Loucy (cell line): ENCODE results near the gene DENND2D.

Experiments used
- H2AFZ ChIP-seq: fragments of 200-600 bp; sonication (generic); 2 replicates; pipeline ENCODE4 v1.6.0; 2016; ENCODE audit warnings: antibody characterized with exemption, mild to moderate bottlenecking, low read length, moderate library complexity
- H3F3A ChIP-seq: fragments of 200-600 bp; 2 replicates; pipeline ENCODE4 v1.6.0; 2016; ENCODE audit warnings: antibody characterized with exemption, low read depth, mild to moderate bottlenecking
- H3K27me3 ChIP-seq: fragments of 200-600 bp; sonication (generic); 2 replicates; pipeline ENCODE4 v1.6.1; 2014; ENCODE audit warnings: low read length, mild to moderate bottlenecking; ENCODE audit not compliant: insufficient read depth, poor library complexity, severe bottlenecking
- H3K36me3 ChIP-seq: fragments of 200-600 bp; sonication (generic); 2 replicates; pipeline ENCODE4 v1.6.1; 2016; ENCODE audit warnings: low read length; ENCODE audit not compliant: insufficient read depth
- H3K4me1 ChIP-seq: fragments of 200-600 bp; sonication (generic); 2 replicates; pipeline ENCODE4 v1.5.1; 2014; ENCODE audit warnings: low read length, mild to moderate bottlenecking; ENCODE audit not compliant: insufficient read depth, poor library complexity, severe bottlenecking
- H3K4me2 ChIP-seq: fragments of 200-600 bp; sonication (generic); 2 replicates; pipeline ENCODE4 v1.6.0; 2014; ENCODE audit warnings: antibody characterized with exemption, low read length, low read depth, mild to moderate bottlenecking; ENCODE audit not compliant: poor library complexity, severe bottlenecking
- H3K4me3 ChIP-seq: fragments of 200-600 bp; sonication (generic); 2 replicates; pipeline ENCODE4 v1.5.1; 2014; ENCODE audit warnings: low read length, mild to moderate bottlenecking, mixed read lengths; ENCODE audit not compliant: poor library complexity, severe bottlenecking
- H3K79me2 ChIP-seq: fragments of 200-600 bp; sonication (generic); 2 replicates; pipeline ENCODE4 v1.6.1; 2014; ENCODE audit warnings: low read length; ENCODE audit not compliant: insufficient read depth
- H3K9ac ChIP-seq: fragments of 200-600 bp; sonication (generic); 2 replicates; pipeline ENCODE4 v1.6.0; 2014; ENCODE audit warnings: mild to moderate bottlenecking, low read depth, low read length, moderate library complexity; ENCODE audit not compliant: poor library complexity, severe bottlenecking
- H3K9me2 ChIP-seq: fragments of 200-600 bp; sonication (generic); replicated peaks from 2 replicates; pipeline ENCODE4 v1.6.1; 2016; ENCODE audit warnings: low read depth, low read length, mixed read lengths
- H3K9me3 ChIP-seq: fragments of 200-600 bp; sonication (generic); 2 replicates; pipeline ENCODE4 v1.6.1; 2014; ENCODE audit warnings: mild to moderate bottlenecking, antibody characterized with exemption, low read length, low read depth; ENCODE audit not compliant: insufficient read depth
- H4K20me1 ChIP-seq: fragments of 200-600 bp; sonication (generic); 2 replicates; pipeline ENCODE4 v1.6.0; 2014; ENCODE audit warnings: antibody characterized with exemption, low read length, mild to moderate bottlenecking; ENCODE audit not compliant: insufficient read depth, poor library complexity, severe bottlenecking
- CTCF ChIP-seq: fragments of 200-600 bp; sonication (generic); conservative IDR thresholded peaks from 2 replicates; pipeline ENCODE4 v1.5.1; 2014; ENCODE audit warnings: mild to moderate bottlenecking, antibody characterized with exemption, low read length
- EZH2phosphoT487 ChIP-seq: fragments of 200-600 bp; IDR thresholded peaks from 2 replicates; pipeline ENCODE4 v1.6.1; 2018; ENCODE audit warnings: antibody characterized with exemption, mild to moderate bottlenecking, moderate library complexity, borderline replicate concordance

Gene DENND2D

DNA sequence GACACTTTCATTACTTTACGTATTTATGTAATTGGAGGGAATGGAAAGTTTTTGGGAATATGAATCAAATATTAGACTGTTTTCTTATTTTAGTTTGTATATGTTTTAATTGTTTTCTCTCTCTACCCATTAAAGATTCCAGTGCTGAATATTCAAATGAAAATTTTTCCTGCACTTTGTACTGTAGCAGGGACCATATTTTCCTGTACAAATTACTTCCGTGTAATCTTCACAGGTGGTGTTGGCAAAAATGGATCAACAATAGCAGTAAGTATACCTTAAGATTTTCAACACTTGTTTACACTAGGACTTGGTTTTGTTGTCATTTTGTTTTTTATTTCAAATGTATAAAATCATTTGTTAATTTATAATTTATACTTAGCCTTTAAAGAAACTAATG, 18.4 kb downstream of the DENND2D start:
- TF ChIP-seq CTCF = no peak
- no peak for TF ChIP-seq EZH2phosphoT487
- no peaks in the 10 kb centered on the region for H3K79me2 ChIP-seq
- H3K9me2 ChIP-seq = no peaks in the 10 kb centered on the region
- no peak overlapping the region for H3K9ac ChIP-seq
- no peaks in the 10 kb centered on the region for H3K27me3 ChIP-seq
- peaks cover 49% of the 10 kb centered on the region; the same call in 1 of the 2 replicates for H3K36me3 ChIP-seq
- no peaks in the 10 kb centered on the region for H3K9me3 ChIP-seq
- no peak overlapping the region for H3K4me3 ChIP-seq
- no peaks in the 10 kb centered on the region for H3F3A ChIP-seq
- no peaks in the 10 kb centered on the region for H4K20me1 ChIP-seq
- H3K4me1 ChIP-seq = peaks cover 2% of the 10 kb centered on the region
- H2AFZ ChIP-seq = no peak overlapping the region
- no peak overlapping the region for H3K4me2 ChIP-seq

DNA sequence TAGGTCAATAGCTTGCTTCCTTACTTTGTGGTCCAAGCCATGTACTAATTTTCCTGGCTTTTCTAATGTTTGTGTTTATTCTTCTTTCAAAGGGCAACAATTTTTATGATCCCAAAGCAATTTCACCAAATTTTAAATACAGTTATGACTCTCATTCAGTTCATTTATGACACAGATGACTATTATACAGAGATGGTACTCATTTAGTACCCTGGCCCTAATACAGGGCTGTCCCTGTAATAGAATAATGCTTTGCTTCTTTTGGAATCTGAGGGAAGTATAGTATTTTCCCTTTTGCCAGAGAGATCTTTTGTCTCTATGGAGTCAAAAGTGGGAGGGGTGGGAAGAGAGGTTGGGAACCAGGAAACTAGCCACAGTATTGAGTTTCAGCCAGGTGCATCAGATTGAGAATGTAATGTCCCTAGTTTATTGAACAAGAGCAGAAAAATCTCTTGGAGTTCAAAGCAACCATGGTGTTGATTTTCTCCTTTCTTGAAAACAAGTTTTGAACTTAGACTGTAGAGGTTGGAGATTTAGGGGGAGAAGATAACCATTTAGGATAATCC, 20.4 kb downstream of the DENND2D start:
- no peak for TF ChIP-seq CTCF
- no peak for TF ChIP-seq EZH2phosphoT487
- H3K36me3 ChIP-seq = peaks cover 58% of the 10 kb centered on the region

GRCh38 chr1:111176678-111177077, 23.8 kb downstream of the DENND2D start:
- H3K27me3 ChIP-seq = no peaks in the 10 kb centered on the region
- no peaks in the 10 kb centered on the region for H3K9me2 ChIP-seq
- no peak for TF ChIP-seq EZH2phosphoT487
- no peak overlapping the region for H2AFZ ChIP-seq
- H3K4me3 ChIP-seq = no peak overlapping the region
- no peak overlapping the region for H3K9ac ChIP-seq
- no peak overlapping the region for H3K4me2 ChIP-seq
- H3K4me1 ChIP-seq = peaks cover 16% of the 10 kb centered on the region
- H3K79me2 ChIP-seq = no peaks in the 10 kb centered on the region
- H3F3A ChIP-seq = no peaks in the 10 kb centered on the region
- no peaks in the 10 kb centered on the region for H3K9me3 ChIP-seq
- H3K36me3 ChIP-seq = peaks cover 62% of the 10 kb centered on the region
- H4K20me1 ChIP-seq = no peaks in the 10 kb centered on the region

More for the DNA sequence above, 20.4 kb downstream of the DENND2D start:
- Histone ChIP-seq H3K9me2 (no peaks in the 10 kb centered on the region), H2AFZ (no peak overlapping the region), H3F3A (no peaks in the 10 kb centered on the region), H4K20me1 (no peaks in the 10 kb centered on the region), H3K4me1 (peaks cover 4% of the 10 kb centered on the region), H3K4me3 (no peak overlapping the region), H3K9me3 (no peaks in the 10 kb centered on the region), H3K27me3 (no peaks in the 10 kb centered on the region), H3K4me2 (no peak overlapping the region), H3K9ac (no peak overlapping the region), H3K79me2 (no peaks in the 10 kb centered on the region)

- Histone ChIP-seq H3K36me3 (peaks cover 63% of the 10 kb centered on the region), H4K20me1 (no peaks in the 10 kb centered on the region), H3K27me3 (no peaks in the 10 kb centered on the region)
These were observed 25.1 kb downstream of the DENND2D start for GRCh38 chr1:111175349-111175748.

More at GRCh38 chr1:111175349-111175748, 25.1 kb downstream of the DENND2D start:
- H3K4me2 ChIP-seq = no peak overlapping the region
- no peak overlapping the region for H3K4me3 ChIP-seq
- no peaks in the 10 kb centered on the region for H3K79me2 ChIP-seq
- no peaks in the 10 kb centered on the region for H3K9me3 ChIP-seq
- H3K9me2 ChIP-seq = no peaks in the 10 kb centered on the region
- peaks cover 16% of the 10 kb centered on the region for H3K4me1 ChIP-seq
- no peak overlapping the region for H3K9ac ChIP-seq
- H2AFZ ChIP-seq = no peak overlapping the region
- TF ChIP-seq CTCF (no peak), EZH2phosphoT487 (no peak)
- H3F3A ChIP-seq = no peaks in the 10 kb centered on the region
